HEK293 (cell line): ENCODE results near the gene RPL6.

Experiments
- BCL11B ChIP-seq: fragments of 450-650 bp; formaldehyde crosslinking; IDR thresholded peaks from 2 replicates; pipeline ENCODE4 v1.5.1; 2016; ENCODE audit warnings: low read depth, missing biosample characterization, missing genetic modification characterization
- GLI4 ChIP-seq: fragments of 450-650 bp; formaldehyde crosslinking; IDR thresholded peaks from 2 replicates; pipeline ENCODE4 v1.5.1; 2016; ENCODE audit warnings: missing biosample characterization, missing genetic modification characterization
- MYNN ChIP-seq: fragments of 450-650 bp; formaldehyde crosslinking; IDR thresholded peaks from 2 replicates; pipeline ENCODE4 v1.5.1; 2016; ENCODE audit warnings: missing biosample characterization, missing genetic modification characterization, borderline replicate concordance
- ZBTB10 ChIP-seq: fragments of 450-650 bp; formaldehyde crosslinking; IDR thresholded peaks from 2 replicates; pipeline ENCODE4 v1.5.1; 2016; ENCODE audit warnings: missing biosample characterization, missing genetic modification characterization
- ZBTB7A ChIP-seq: fragments of 450-650 bp; formaldehyde crosslinking; IDR thresholded peaks from 2 replicates; pipeline ENCODE4 v1.5.1; 2016; ENCODE audit warnings: low read depth, missing biosample characterization, missing genetic modification characterization
- ZNF132 ChIP-seq: fragments of 450-650 bp; formaldehyde crosslinking; IDR thresholded peaks from 2 replicates; pipeline ENCODE4 v1.5.1; 2017; ENCODE audit warnings: missing biosample characterization, missing genetic modification characterization, borderline replicate concordance
- ZNF2 ChIP-seq: fragments of 450-650 bp; formaldehyde crosslinking; IDR thresholded peaks from 2 replicates; pipeline ENCODE4 v1.5.1; 2016; ENCODE audit warnings: missing biosample characterization, missing genetic modification characterization
- ZNF350 ChIP-seq: fragments of 450-650 bp; formaldehyde crosslinking; IDR thresholded peaks from 2 replicates; pipeline ENCODE4 v1.5.0; 2017; ENCODE audit warnings: missing biosample characterization, mild to moderate bottlenecking, missing genetic modification characterization
- ZNF514 ChIP-seq: fragments of 450-650 bp; formaldehyde crosslinking; IDR thresholded peaks from 2 replicates; pipeline ENCODE4 v1.5.1; 2016; ENCODE audit warnings: missing biosample characterization, missing genetic modification characterization
- ZNF518A ChIP-seq: fragments of 450-650 bp; formaldehyde crosslinking; conservative IDR thresholded peaks from 2 replicates; pipeline ENCODE4 v1.5.1; 2016; ENCODE audit warnings: low read depth, missing biosample characterization, missing genetic modification characterization
- ZNF549 ChIP-seq: fragments of 450-650 bp; IDR thresholded peaks from 2 replicates; pipeline ENCODE4 v1.5.1; 2018; ENCODE audit warnings: missing biosample characterization, missing genetic modification characterization, mild to moderate bottlenecking, inconsistent platforms, moderate library complexity
- ZNF600 ChIP-seq: fragments of 450-650 bp; formaldehyde crosslinking; IDR thresholded peaks from 2 replicates; pipeline ENCODE4 v1.5.1; 2016; ENCODE audit warnings: missing biosample characterization, missing genetic modification characterization
- ZNF639 ChIP-seq: fragments of 450-650 bp; formaldehyde crosslinking; IDR thresholded peaks from 2 replicates; pipeline ENCODE4 v1.5.1; 2016; ENCODE audit warnings: missing biosample characterization, missing genetic modification characterization
- ZNF654 ChIP-seq: fragments of 450-650 bp; formaldehyde crosslinking; IDR thresholded peaks from 2 replicates; pipeline ENCODE4 v1.5.1; 2016; ENCODE audit warnings: low read depth, missing biosample characterization, missing genetic modification characterization
- ZNF704 ChIP-seq: fragments of 450-650 bp; formaldehyde crosslinking; IDR thresholded peaks from 2 replicates; pipeline ENCODE4 v1.5.1; 2016; ENCODE audit warnings: missing biosample characterization, missing genetic modification characterization
- ZNF791 ChIP-seq: fragments of 450-650 bp; formaldehyde crosslinking; IDR thresholded peaks from 2 replicates; pipeline ENCODE4 v1.5.1; 2016; ENCODE audit warnings: missing biosample characterization, missing genetic modification characterization
- ZNF843 ChIP-seq: fragments of 450-650 bp; formaldehyde crosslinking; IDR thresholded peaks from 2 replicates; pipeline ENCODE4 v1.5.1; 2016; ENCODE audit warnings: missing biosample characterization, missing genetic modification characterization
- ZSCAN5A ChIP-seq: fragments of 450-650 bp; formaldehyde crosslinking; IDR thresholded peaks from 2 replicates; pipeline ENCODE4 v1.5.1; 2016; ENCODE audit warnings: missing biosample characterization, missing genetic modification characterization
- ZXDB ChIP-seq: fragments of 450-650 bp; formaldehyde crosslinking; IDR thresholded peaks from 2 replicates; pipeline ENCODE4 v1.5.1; 2016; ENCODE audit warnings: missing biosample characterization, missing genetic modification characterization
- TF ChIP-seq, protein P1 (sequence below): fragments of 450-650 bp; formaldehyde crosslinking; IDR thresholded peaks from 2 replicates; pipeline ENCODE4 v1.5.1; 2016; ENCODE audit warnings: missing biosample characterization, missing genetic modification characterization, borderline replicate concordance
- TF ChIP-seq, protein P2 (sequence below): fragments of 450-650 bp; formaldehyde crosslinking; IDR thresholded peaks from 2 replicates; pipeline ENCODE4 v1.5.1; 2016; ENCODE audit warnings: missing biosample characterization, missing genetic modification characterization

The RPL6 gene

GRCh38 chr12:112409064-112409905 is at the start of gene RPL6 (continued):
- TF ChIP-seq ZBTB10 (tag by site-specific recombination) (peak; percentile 58), ZNF654 (no peak; the same call in 1 of the 2 replicates), ZNF600 (tag by site-specific recombination) (peak; percentile 57; the same call in 1 of the 2 replicates), ZNF704 (tag by site-specific recombination) (no peak), ZNF843 (tag by site-specific recombination) (0 out of 2 replicates have a peak, but pooled peaks have one; percentile 54), ZSCAN5A (tag by site-specific recombination) (no peak), ZBTB7A (0 out of 2 replicates have a peak, but pooled peaks have one; percentile 29), ZNF132 (tag by site-specific recombination) (no peak), GLI4 (tag by site-specific recombination) (0 out of 2 replicates have a peak, but pooled peaks have one; percentile 34), BCL11B (tag by site-specific recombination) (no peak), ZNF549 (no peak), ZNF518A (tag by site-specific recombination) (peak; percentile 83), ZNF639 (tag by site-specific recombination) (peak; percentile 88), MYNN (tag by site-specific recombination) (no peak), ZNF350 (tag by site-specific recombination) (no peak), ZNF791 (tag by site-specific recombination) (no peak), ZNF514 (tag by site-specific recombination) (no peak), ZXDB (tag by site-specific recombination) (peak; percentile 86), ZNF2 (peak; percentile 94)
- TF ChIP-seq, protein P1, sequence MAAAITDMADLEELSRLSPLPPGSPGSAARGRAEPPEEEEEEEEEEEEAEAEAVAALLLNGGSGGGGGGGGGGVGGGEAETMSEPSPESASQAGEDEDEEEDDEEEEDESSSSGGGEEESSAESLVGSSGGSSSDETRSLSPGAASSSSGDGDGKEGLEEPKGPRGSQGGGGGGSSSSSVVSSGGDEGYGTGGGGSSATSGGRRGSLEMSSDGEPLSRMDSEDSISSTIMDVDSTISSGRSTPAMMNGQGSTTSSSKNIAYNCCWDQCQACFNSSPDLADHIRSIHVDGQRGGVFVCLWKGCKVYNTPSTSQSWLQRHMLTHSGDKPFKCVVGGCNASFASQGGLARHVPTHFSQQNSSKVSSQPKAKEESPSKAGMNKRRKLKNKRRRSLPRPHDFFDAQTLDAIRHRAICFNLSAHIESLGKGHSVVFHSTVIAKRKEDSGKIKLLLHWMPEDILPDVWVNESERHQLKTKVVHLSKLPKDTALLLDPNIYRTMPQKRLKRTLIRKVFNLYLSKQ (tag by site-specific recombination), result no peak
- TF ChIP-seq, protein P2, sequence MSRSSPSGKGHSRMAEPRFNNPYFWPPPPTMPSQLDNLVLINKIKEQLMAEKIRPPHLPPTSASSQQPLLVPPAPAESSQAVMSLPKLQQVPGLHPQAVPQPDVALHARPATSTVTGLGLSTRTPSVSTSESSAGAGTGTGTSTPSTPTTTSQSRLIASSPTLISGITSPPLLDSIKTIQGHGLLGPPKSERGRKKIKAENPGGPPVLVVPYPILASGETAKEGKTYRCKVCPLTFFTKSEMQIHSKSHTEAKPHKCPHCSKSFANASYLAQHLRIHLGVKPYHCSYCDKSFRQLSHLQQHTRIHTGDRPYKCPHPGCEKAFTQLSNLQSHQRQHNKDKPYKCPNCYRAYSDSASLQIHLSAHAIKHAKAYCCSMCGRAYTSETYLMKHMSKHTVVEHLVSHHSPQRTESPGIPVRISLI (tag by site-specific recombination), result no peak
